Left forelimb (tissue), 1 donor: ENCODE measurements around the gene HID1.
"Not testable (repeated sequence)": the region's sequence is repeated elsewhere in the genome, so short reads cannot be mapped to it uniquely, and the experiment has no call there.

Experiments
- DNase-seq: peaks from one replicate; pipeline ENCODE4 v3.0.0-alpha.2; 2018; ENCODE audit warnings: low spot score

The HID1 gene

DNA sequence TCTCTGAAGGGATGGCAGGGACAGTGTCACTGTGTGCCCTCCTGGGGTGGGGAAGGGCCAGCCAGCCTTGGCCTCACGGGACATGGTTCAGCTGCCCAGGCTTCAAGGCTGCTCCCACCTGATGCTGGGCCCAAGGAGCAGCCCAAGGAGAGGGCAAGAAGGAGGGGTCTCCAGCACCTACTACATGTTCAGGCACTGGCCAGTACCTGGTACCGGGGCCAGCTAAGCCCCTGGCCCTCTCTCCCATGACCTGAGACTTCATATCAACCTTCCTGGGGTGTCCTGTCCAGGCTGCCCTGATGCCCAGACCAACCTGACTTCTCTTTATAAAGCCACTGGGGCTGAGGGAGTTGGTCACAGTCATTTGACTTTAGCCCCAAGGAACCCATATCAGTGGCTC lies 50.8 kb downstream of the HID1 start:
- no peak for DNase-seq

DNA sequence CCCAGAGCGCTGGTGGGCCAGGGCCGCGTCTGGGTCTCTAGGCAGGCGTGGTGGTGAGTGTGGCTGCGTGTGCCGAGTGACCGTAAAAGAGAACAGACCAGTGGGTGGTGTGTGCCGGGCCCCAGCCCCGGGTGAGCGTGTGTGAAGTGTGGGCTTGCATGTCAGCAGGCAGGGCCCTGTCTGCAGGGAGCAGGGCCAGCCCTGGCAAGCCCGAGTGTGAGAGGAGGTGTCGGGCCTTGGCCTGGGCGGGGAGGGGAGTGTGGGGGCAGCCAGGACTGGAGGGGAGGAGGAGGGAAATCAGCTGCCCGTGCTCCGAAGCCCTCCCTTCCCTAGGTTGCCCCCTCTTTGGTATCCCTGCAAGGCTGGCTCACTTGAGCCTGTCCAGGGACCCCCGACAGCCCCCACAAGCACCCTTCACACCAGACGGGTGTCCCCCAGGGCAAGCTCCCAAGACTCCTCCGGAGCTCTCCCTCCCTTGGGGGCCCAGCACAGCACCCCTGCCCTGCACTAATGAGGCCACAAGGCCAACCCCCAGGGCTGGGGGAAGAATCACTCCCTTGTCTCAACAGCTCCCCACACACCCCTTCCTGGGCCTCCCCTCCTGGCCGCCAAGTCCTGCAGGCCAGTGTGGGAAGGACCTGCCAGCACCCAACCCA lies 51.4 kb downstream of the HID1 start:
- no peak for DNase-seq

DNA sequence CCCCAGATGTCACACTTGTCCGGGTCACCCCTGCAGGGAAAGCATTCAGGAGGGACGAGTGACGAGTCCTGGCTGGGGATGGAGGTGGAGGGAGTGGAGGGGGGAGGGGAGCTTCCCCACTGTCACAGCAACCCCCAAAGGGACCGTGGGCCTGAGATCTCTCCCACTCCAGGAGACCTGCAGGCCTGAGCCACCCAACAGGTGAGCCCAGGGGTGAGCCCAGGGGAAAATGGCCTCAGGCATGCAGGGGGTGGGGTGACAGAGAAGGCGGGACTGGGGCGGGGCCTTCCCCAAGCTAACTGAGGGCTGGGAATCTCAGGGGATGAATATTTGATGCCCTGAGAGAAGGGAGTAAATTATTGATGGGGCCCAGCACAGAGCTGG lies 51.9 kb downstream of the HID1 start:
- no peak for DNase-seq

DNA sequence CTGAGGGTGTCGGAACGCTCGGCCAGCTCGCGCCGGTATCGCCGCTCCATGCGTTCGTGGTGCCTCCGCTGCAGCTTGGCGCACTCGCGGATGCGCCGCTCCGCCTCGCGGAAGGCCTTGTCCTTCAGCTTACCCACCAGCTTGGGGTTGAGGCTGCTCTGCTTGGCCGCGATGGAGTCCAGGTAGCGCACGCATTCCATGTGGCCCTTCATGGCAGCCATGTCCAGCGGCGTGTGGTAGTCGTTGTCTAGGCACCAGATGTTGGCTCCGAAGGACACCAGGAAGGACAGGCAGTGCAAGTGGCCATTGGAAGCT lies 52.3 kb downstream of the HID1 start:
- no peak for DNase-seq

- no peak for DNase-seq
These were observed 52.9 kb downstream of the HID1 start for GRCh38 chr17:74919440-74920305.

GRCh38 chr17:74918906-74919305 lies 53.7 kb downstream of the HID1 start:
- no peak for DNase-seq

DNA sequence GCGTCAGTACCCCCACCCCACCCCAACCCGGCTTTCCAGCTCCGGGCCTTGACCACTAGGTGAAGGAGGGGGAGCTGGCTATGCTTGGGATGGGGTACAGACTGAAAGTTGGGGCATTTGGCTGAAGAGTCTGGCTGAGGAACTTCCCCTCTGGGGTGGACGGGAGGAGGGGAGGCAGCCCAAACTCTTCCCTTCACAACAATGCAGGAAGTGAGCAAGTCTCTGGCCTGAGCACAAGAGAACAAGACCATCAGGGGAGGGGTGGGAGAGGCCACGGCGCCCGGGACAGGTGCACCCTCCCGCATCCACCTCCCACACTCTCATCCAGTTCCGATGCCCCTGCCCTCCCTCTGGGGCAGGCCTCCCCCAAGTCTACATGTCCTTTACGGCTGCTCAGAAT lies 55.1 kb downstream of the HID1 start:
- no peak for DNase-seq

GRCh38 chr17:74916851-74917199 lies 55.7 kb downstream of the HID1 start:
- no peak for DNase-seq

DNA sequence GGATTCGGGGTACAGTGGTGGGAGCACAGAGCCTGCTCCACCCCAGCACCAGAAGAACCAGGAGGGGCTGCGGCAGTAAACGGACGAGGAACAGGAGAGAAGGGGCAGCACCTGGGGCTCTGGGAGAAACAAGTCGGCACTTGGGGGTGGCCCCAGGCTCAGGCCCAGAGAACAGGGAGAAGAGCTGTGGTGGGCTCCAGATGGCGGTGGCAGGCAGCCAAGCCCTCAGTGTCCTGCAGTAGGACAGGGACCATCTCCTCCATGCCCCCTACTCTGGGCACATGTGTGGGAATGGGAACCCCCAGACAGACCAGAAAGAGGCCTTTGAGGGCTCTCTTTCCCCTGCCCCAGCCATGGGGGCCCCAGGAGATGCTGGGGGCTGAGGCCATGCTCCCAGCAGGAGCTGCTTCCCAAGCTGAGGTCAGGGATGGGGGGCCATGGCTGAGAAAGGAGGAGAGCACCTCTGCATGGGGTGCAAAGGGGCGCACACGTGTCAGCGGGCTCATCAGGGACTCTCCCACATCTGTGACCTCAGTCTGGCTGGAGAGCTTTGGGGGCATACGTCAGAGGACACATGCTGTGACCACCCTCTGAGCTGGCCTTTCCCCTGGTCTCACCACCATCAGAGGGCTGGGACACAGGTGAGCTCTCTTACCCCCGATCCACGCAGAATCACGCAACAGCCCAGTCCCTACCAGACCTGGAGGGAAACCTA lies 56.3 kb downstream of the HID1 start:
- no peak for DNase-seq

DNA sequence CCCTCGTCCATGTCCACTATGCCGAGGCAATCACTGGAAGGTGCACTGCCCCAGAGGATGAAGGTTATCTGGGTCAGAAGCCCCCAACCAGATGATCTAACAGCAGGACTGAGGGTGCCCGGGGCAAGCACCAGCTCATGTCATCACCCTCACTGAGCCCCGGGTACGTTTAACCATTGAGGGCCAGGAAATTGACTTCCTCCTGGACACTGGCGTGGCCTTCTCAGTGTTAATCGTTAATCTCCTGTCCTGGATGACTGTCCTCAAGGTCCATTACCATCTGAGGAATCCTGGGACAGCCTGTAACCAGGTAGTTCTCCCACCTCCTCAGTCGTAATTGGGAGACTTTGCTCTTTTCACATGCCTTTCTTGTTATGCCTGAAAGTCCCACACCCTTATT lies 61.1 kb downstream of the HID1 start:
- not testable (repeated sequence) for DNase-seq

- DNase-seq, result not testable (repeated sequence)
These were observed 63.5 kb downstream of the HID1 start for GRCh38 chr17:74909097-74909496.

DNA sequence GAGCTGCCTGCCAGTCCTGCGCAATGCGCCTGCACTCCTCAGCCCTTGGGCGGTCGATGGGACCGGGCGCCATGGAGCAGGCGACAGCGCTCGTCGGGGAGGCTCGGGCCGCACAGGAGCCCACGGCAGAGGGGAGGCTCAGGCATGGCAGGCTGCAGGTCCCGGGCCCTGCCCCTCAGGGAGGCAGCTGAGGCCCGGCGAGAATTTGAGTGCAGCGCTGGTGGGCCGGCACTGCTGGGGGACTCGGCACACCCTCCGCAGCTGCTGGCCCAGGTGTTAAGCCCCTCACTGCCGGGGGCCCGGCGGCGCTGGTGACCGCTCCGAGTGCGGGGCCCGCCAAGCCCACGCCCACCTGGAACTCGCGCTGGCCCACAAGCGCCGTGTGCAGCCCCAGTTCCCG lies 65.5 kb downstream of the HID1 start:
- no peak for DNase-seq

DNA sequence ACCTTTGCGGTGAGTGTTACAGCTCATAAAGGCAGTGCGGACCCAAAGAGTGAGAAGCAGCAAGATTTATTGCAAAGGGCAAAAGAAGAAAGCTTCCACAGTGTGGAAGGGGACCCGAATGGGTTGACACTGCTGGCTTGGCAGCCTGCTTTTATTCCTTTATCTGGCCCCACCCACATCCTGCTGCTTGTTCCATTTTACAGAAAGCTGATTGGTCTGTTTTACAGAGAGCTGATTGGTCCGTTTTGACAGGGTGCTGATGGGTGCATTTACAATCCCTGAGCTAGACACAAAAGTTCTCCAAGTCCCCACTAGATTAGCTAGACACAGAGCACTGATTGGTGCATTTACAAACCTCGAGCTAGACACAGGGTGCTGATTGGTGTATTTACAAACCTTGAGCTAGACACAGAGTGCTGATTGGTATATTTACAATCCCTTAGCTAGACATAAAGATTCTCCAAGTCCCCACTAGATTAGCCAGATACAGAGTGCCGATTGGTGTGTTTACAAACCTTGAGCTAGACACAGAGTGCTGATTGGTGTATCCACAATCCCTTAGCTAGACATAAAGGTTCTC lies 66.3 kb downstream of the HID1 start:
- DNase-seq, result not testable (repeated sequence)

DNA sequence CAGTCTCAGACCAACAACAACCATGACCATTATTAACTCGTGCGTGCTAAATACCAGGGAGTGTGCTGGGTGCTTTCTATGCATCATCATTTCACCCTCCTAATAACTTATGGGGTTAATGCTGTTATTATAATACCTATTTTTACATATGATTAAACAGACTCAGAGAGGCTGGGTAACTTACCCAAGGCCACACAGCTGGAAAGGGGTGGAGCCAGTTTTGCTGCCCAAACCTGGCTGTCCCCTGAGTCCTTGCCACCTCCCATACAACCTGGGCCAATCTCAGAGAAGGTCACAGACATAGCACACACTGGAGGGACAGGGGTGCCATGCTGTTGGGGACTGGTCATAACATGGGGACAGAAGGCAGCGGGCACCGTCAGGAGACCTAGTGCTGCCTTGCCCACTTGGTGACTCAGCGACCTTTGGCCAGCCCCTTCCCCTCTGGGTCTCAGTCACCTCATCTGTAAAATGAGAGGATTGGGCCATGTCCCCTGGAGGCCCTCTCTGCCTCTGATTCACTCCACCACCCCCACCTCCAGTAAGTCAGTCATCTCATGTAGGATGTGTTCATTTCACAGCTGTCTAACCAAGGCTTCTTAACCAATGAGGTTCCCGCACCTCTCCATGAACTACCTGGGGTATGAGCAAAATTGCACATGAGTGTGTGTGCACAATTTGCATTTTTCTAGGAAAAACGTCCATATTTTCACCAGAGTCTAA lies 67.7 kb downstream of the HID1 start:
- no peak for DNase-seq

DNA sequence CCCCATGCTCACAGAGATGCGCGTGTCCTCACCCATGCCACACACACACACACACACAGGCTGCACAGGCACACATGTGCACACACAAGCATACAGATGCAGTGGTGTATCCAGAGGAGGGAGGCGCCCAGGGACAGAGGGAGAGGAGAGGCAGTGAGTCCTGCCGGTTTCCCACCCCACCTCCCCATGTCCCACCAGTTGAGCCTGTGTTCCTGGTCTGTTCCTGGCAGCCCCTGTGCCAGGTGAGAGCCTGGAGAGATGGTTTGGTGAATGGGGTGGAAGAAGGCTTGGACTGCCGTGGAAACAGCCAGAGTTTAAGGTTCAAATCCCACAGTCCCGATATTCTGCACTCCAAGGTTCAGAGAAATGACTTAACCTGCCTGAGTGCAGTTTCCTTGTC lies 68.9 kb downstream of the HID1 start:
- no peak for DNase-seq

- DNase-seq, result no peak
These were observed 69.5 kb downstream of the HID1 start for GRCh38 chr17:74903034-74903433.

DNA sequence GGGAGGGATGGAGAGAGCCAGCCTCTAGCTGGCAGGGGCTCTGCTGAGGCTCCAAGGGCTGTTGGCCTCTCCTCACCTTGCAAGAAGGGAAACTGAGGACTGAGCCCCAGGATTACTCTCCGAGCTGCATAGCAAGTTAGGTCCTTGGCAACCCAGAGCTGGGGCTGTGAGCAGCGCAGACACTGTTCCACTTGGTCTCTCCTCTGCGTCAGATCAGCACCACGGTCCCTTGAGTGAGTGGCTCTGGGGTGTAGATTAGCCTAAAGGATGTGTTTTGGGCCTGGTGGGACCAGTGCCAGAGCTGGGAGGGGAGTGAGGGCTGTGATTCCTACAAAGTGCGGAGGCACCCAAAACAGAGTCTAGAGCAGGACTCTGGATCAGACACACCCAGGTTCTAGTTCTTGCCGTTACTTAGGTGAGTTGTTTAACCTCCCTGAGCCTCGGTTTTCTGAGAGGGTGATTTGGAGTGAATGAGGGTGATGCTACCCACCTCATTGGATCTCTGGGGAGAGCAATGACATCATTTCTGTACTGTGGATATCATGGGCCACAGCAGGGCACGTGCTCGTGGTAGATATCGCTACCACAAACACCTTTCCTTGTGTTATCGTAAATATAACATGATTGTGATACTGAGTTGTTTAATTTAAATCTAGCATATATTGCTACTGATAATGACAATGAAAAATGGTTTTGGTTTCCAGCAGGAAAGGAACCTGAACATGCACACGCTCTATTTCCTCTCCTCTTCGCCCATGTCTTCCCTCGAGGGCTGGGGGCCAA lies 71.0 kb downstream of the HID1 start:
- DNase-seq, result no peak
